ENCODE data around the gene PCDHGA1.
"Not testable (repeated sequence)": the region's sequence is repeated elsewhere in the genome, so short reads cannot be mapped to it uniquely, and the experiment has no call there.

The PCDHGA1 gene

DNA sequence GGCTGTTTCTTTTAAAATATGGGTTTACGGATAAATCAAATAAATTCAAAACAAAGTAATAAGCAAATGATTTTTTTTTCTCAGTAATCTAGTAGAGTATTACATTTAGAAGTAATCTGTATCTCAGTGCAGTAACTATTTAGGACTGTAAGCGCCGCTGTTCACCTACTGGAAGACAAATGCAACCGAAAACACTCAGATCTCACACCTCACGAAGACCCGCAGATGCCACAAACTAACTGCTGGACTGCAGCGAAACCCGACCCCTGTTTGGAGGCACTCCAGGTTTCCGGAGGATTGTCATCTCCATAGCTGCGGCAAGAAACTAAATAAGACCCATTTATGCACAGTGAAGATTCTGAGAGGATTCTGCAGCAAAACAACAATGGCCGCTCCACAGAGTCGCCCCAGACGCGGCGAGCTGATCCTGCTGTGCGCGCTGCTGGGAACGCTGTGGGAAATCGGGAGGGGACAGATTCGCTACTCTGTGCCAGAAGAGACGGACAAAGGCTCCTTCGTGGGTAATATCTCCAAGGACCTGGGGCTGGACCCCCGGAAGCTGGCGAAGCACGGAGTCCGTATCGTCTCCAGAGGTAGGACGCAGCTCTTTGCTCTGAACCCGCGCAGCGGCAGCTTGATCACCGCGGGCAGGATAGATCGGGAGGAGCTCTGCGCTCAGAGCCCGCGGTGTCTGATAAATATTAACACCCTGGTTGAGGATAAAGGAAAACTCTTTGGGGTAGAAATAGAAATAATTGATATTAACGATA is 62.3 kb downstream of the PCDHGA1 start, which contains the start of gene PCDHGA8:
Gene PCDHGA8, plus strand, starts transcription at position 205 of the 770 bp plus-strand sequence. Its CDS starts 181 bp downstream, at position 386.
- CTCF ChIA-PET: no interaction called here
- no peak for DNase-seq (ENCODE audit: extremely low spot score)
- POLR2A ChIA-PET: no interaction called here
- TF ChIP-seq L3MBTL2 (conservative IDR thresholded peaks at IDR 0.05) (peak; percentile 59; the same call in 1 of the 2 replicates), TARDBP (IDR thresholded peaks at IDR 0.05) (no peak), HDGF (IDR thresholded peaks at IDR 0.05; ENCODE audit: borderline replicate concordance) (no peak)

DNA sequence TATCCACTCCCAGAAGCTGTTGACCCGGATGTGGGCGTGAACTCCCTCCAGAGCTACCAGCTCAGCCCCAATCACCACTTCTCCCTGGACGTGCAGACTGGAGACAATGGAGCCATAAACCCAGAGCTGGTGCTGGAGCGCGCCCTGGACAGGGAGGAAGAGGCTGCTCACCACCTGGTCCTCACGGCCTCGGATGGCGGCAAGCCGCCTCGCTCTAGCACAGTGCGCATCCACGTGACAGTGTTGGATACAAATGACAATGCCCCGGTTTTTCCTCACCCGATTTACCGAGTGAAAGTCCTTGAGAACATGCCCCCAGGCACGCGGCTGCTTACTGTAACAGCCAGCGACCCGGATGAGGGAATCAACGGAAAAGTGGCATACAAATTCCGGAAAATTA is 63.0 kb downstream of the PCDHGA1 start:
- DNase-seq (ENCODE audit: extremely low spot score): no peak
- POLR2A ChIA-PET: no interaction called here
- CTCF ChIA-PET: no interaction called here
- TF ChIP-seq, protein P1, sequence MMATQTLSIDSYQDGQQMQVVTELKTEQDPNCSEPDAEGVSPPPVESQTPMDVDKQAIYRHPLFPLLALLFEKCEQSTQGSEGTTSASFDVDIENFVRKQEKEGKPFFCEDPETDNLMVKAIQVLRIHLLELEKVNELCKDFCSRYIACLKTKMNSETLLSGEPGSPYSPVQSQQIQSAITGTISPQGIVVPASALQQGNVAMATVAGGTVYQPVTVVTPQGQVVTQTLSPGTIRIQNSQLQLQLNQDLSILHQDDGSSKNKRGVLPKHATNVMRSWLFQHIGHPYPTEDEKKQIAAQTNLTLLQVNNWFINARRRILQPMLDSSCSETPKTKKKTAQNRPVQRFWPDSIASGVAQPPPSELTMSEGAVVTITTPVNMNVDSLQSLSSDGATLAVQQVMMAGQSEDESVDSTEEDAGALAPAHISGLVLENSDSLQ (IDR thresholded peaks at IDR 0.05): no peak
- TF ChIP-seq FOXA1 (IDR thresholded peaks at IDR 0.05) (no peak), ARNT (IDR thresholded peaks at IDR 0.05) (no peak), SUZ12 (IDR thresholded peaks at IDR 0.05) (no peak), TARDBP (IDR thresholded peaks at IDR 0.05) (no peak), ZNF384 (IDR thresholded peaks at IDR 0.05) (no peak)

DNA sequence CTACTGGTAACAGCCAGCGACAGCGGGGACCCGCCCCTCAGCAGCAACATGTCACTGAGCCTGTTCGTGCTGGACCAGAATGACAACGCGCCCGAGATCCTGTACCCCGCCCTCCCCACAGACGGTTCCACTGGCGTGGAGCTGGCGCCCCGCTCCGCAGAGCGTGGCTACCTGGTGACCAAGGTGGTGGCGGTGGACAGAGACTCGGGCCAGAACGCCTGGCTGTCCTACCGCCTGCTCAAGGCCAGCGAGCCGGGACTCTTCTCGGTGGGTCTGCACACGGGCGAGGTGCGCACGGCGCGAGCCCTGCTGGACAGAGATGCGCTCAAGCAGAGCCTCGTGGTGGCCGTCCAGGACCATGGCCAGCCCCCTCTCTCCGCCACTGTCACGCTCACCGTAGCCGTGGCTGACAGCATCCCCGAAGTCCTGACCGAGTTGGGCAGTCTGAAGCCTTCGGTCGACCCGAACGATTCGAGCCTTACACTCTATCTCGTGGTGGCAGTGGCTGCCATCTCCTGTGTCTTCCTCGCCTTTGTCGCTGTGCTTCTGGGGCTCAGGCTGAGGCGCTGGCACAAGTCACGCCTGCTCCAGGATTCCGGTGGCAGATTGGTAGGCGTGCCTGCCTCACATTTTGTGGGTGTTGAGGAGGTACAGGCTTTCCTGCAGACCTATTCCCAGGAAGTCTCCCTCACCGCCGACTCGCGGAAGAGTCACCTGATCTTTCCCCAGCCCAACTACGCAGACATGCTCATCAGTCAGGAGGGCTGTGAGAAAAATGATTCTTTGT is 64.3 kb downstream of the PCDHGA1 start:
- CTCF ChIA-PET; POLR2A ChIA-PET; DNase-seq (ENCODE audit: extremely low spot score): not testable (repeated sequence)

DNA sequence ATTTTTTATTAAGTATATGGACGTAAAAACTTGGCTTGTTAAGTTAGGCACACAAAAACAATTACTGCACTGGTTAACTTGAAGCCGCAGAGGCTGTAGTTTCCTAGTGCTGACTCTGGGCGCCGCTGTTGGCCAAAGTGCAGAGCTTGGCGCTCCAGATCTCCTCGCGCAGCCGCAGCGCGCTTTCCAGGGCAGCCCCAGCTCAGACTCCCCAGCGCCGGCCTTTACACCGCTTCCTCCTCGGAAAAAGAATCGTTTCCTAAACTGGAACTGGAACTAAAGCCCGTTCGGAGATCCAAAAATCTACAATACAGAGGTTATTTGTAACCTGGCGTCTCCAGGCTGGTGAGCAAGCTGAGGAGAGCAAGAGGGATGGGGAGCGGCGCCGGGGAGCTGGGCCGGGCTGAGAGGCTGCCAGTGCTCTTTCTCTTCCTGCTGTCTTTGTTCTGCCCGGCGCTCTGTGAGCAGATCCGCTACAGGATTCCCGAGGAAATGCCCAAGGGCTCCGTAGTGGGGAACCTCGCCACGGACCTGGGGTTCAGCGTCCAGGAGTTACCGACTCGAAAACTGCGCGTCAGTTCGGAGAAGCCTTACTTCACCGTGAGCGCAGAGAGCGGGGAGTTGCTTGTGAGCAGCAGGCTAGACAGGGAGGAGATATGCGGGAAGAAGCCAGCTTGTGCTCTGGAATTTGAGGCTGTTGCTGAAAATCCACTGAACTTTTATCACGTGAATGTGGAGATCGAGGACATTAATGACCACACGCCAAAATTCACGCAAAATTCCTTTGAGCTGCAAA is 67.6 kb downstream of the PCDHGA1 start, which contains the start of gene PCDHGB5:
Gene PCDHGB5, plus strand, starts transcription at position 192 of the 796 bp plus-strand sequence. Its CDS starts 181 bp downstream, at position 373.
- POLR2A ChIA-PET; DNase-seq (ENCODE audit: extremely low spot score); CTCF ChIA-PET: not testable (repeated sequence)

DNA sequence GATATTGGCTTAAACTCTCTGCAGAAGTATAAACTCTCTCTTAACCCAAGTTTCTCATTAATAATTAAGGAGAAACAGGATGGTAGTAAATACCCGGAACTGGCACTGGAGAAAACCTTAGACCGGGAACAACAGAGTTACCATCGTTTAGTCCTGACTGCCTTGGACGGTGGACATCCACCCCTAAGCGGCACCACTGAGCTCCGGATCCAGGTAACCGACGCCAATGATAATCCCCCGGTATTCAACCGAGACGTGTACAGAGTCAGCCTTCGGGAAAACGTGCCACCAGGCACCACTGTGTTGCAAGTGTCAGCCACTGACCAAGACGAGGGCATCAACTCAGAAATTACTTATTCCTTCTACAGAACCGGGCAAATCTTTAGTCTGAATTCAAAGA is 68.3 kb downstream of the PCDHGA1 start:
- ChIA-PET POLR2A (no interaction called here), CTCF (no interaction called here)
- TF ChIP-seq HDGF (IDR thresholded peaks at IDR 0.05; ENCODE audit: borderline replicate concordance) (no peak), LEF1 (IDR thresholded peaks at IDR 0.05; ENCODE audit: borderline replicate concordance) (no peak), ZNF384 (IDR thresholded peaks at IDR 0.05) (no peak), L3MBTL2 (conservative IDR thresholded peaks at IDR 0.05) (no peak), FOXA1 (IDR thresholded peaks at IDR 0.05) (no peak), ARNT (IDR thresholded peaks at IDR 0.05) (no peak)
- TF ChIP-seq, protein P1 (IDR thresholded peaks at IDR 0.05): no peak
- DNase-seq (ENCODE audit: extremely low spot score): no peak

DNA sequence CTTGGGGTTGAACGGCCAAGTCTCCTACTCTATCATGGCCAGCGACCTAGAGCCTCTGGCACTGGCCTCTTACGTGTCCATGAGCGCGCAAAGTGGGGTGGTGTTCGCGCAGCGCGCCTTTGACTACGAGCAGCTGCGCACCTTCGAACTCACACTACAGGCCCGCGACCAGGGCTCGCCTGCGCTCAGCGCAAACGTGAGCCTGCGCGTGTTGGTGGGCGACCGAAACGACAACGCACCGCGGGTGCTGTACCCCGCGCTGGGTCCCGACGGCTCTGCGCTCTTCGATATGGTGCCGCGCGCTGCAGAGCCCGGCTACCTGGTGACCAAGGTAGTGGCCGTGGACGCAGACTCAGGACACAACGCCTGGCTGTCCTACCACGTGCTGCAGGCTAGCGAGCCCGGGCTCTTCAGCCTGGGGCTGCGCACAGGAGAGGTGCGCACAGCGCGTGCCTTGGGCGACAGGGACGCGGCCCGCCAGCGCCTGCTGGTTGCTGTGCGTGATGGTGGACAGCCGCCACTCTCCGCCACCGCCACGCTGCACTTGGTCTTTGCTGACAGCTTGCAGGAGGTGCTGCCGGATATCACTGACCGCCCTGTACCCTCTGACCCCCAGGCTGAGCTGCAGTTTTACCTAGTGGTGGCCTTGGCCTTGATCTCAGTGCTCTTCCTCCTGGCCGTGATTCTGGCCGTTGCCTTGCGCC is 69.4 kb downstream of the PCDHGA1 start:
- TF ChIP-seq FOXA1 (IDR thresholded peaks at IDR 0.05): no peak
- TF ChIP-seq HDGF (IDR thresholded peaks at IDR 0.05; ENCODE audit: borderline replicate concordance): no peak
- no peak for TF ChIP-seq BHLHE40 (IDR thresholded peaks at IDR 0.05; ENCODE audit: borderline replicate concordance)
- TF ChIP-seq L3MBTL2 (conservative IDR thresholded peaks at IDR 0.05): no peak
- no peak for TF ChIP-seq FOXK2 (IDR thresholded peaks at IDR 0.05)
- no peak for TF ChIP-seq ELF4 (IDR thresholded peaks at IDR 0.05)
- TF ChIP-seq NFRKB (IDR thresholded peaks at IDR 0.05): no peak
- TF ChIP-seq, protein P1 (IDR thresholded peaks at IDR 0.05): no peak
- no peak for TF ChIP-seq FOXM1 (IDR thresholded peaks at IDR 0.05; ENCODE audit: borderline replicate concordance)
- TF ChIP-seq ZNF384 (IDR thresholded peaks at IDR 0.05): no peak
- no peak for TF ChIP-seq SP1 (IDR thresholded peaks at IDR 0.05)
- ChIA-PET CTCF (no interaction called here), POLR2A (no interaction called here)
- DNase-seq (ENCODE audit: extremely low spot score): no peak

Data from HEK293T (cell line).